ENCODE results near the gene KLK2. TPM values are rescaled to one million over a fixed set of nuclear protein-coding genes. Genes with fewer than 3 reads are reported as not detected.

Gene KLK2
- total RNA-seq, 1 donor from 2014 or later = not detected

GRCh38 chr19:50861010-50861409 lies 12.2 kb upstream of the KLK2 start:
- H3K27me3 Mint-ChIP-seq (ENCODE audit: low read depth) = peaks cover 32% of the 10 kb centered on the region
- no peaks in the 10 kb centered on the region for H3K9me3 Mint-ChIP-seq (ENCODE audit: low read depth)
- H3K36me3 Mint-ChIP-seq (ENCODE audit: low read depth) = no peaks in the 10 kb centered on the region
- no peaks in the 10 kb centered on the region for H3K4me1 Mint-ChIP-seq (ENCODE audit: low read depth)
- no peak overlapping the region for H3K4me3 Mint-ChIP-seq (ENCODE audit: unreplicated experiment)
- no peak overlapping the region for H3K27ac Mint-ChIP-seq (ENCODE audit: unreplicated experiment)
- no peak for TF ChIP-seq CTCF (IDR thresholded peaks at IDR 0.05)
- no peak for DNase-seq (ENCODE audit: low spot score)

- no peak for TF ChIP-seq CTCF (IDR thresholded peaks at IDR 0.05)
- Mint-ChIP-seq H3K27ac (ENCODE audit: unreplicated experiment) (no peak overlapping the region), H3K36me3 (ENCODE audit: low read depth) (no peaks in the 10 kb centered on the region), H3K4me3 (ENCODE audit: unreplicated experiment) (no peak overlapping the region), H3K9me3 (ENCODE audit: low read depth) (no peaks in the 10 kb centered on the region), H3K27me3 (ENCODE audit: low read depth) (peaks cover 29% of the 10 kb centered on the region), H3K4me1 (ENCODE audit: low read depth) (no peaks in the 10 kb centered on the region)
- no peak for DNase-seq (ENCODE audit: low spot score)
These were observed 11.5 kb upstream of the KLK2 start for GRCh38 chr19:50861496-50862286.

DNA sequence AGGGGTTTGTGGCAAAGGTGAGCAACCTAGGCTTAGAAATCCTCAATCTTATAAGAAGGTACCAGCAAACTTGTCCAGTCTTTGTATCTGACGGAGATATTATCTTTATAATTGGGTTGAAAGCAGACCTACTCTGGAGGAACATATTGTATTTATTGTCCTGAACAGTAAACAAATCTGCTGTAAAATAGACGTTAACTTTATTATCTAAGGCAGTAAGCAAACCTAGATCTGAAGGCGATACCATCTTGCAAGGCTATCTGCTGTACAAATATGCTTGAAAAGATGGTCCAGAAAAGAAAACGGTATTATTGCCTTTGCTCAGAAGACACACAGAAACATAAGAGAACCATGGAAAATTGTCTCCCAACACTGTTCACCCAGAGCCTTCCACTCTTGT lies 3.8 kb upstream of the KLK2 start:
- Mint-ChIP-seq H3K4me1 (ENCODE audit: low read depth) (no peaks in the 10 kb centered on the region), H3K4me3 (ENCODE audit: unreplicated experiment) (no peak overlapping the region), H3K36me3 (ENCODE audit: low read depth) (no peaks in the 10 kb centered on the region), H3K9me3 (ENCODE audit: low read depth) (no peaks in the 10 kb centered on the region), H3K27me3 (ENCODE audit: low read depth) (peaks cover 15% of the 10 kb centered on the region), H3K27ac (ENCODE audit: unreplicated experiment) (no peak overlapping the region)
- no peak for DNase-seq (ENCODE audit: low spot score)
- TF ChIP-seq CTCF (IDR thresholded peaks at IDR 0.05) = no peak

DNA sequence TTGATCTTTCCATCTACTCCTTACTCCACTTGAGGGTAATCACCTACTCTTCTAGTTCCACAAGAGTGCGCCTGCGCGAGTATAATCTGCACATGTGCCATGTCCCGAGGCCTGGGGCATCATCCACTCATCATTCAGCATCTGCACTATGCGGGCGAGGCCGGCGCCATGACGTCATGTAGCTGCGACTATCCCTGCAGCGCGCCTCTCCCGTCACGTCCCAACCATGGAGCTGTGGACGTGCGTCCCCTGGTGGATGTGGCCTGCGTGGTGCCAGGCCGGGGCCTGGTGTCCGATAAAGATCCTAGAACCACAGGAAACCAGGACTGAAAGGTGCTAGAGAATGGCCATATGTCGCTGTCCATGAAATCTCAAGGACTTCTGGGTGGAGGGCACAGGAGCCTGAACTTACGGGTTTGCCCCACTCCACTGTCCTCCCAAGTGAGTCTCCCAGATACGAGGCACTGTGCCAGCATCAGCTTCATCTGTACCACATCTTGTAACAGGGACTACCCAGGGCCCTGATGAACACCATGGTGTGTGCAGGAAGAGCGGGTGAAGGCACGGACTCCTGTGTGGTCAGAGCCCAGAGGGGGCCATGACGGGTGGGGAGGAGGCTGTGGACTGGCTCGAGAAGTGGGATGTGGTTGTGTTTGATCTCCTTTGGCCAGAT lies 2.7 kb upstream of the KLK2 start:
- TF ChIP-seq CTCF (IDR thresholded peaks at IDR 0.05) = no peak
- no peak overlapping the region for H3K4me3 Mint-ChIP-seq (ENCODE audit: unreplicated experiment)
- no peaks in the 10 kb centered on the region for H3K9me3 Mint-ChIP-seq (ENCODE audit: low read depth)
- H3K27me3 Mint-ChIP-seq (ENCODE audit: low read depth) = peaks cover 14% of the 10 kb centered on the region
- no peak overlapping the region for H3K27ac Mint-ChIP-seq (ENCODE audit: unreplicated experiment)
- H3K4me1 Mint-ChIP-seq (ENCODE audit: low read depth) = no peaks in the 10 kb centered on the region
- DNase-seq (ENCODE audit: low spot score) = no peak
- H3K36me3 Mint-ChIP-seq (ENCODE audit: low read depth) = no peaks in the 10 kb centered on the region

DNA sequence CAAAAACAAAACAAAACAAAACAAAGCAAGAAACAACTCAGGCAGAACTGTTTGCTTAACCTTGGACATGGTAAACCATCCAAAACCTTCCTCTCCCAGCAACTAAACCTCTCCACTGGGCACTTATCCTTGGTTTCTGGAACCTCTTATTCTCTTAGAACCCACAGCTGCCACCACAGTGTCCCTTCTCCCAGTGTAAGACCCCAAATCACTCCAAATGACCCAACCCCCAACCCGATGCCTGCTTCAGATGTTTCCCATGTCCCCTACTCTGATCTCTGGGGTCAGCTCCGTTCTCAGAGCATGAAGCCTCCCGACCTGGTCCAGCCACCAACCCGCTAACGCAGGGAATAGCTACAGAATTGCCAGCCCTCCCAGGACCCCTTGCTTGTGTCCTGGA lies 972 bp downstream of the KLK2 start:
- Mint-ChIP-seq H3K27ac (ENCODE audit: unreplicated experiment) (no peak overlapping the region), H3K27me3 (ENCODE audit: low read depth) (peaks cover 16% of the 10 kb centered on the region), H3K4me1 (ENCODE audit: low read depth) (no peaks in the 10 kb centered on the region), H3K36me3 (ENCODE audit: low read depth) (no peaks in the 10 kb centered on the region), H3K4me3 (ENCODE audit: unreplicated experiment) (no peak overlapping the region), H3K9me3 (ENCODE audit: low read depth) (no peaks in the 10 kb centered on the region)
- TF ChIP-seq CTCF (IDR thresholded peaks at IDR 0.05) = no peak
- no peak for DNase-seq (ENCODE audit: low spot score)

Data from chondrocyte (in vitro differentiated cells).